Middle frontal gyrus (tissue), 1 donor: ENCODE data around the gene PLP2.

Experiments used
- DNase-seq: peaks from one replicate; pipeline ENCODE4 v3.0.0-alpha.2; 2015; ENCODE audit warnings: low spot score; ENCODE audit errors: extremely low spot score

Gene PLP2

DNA sequence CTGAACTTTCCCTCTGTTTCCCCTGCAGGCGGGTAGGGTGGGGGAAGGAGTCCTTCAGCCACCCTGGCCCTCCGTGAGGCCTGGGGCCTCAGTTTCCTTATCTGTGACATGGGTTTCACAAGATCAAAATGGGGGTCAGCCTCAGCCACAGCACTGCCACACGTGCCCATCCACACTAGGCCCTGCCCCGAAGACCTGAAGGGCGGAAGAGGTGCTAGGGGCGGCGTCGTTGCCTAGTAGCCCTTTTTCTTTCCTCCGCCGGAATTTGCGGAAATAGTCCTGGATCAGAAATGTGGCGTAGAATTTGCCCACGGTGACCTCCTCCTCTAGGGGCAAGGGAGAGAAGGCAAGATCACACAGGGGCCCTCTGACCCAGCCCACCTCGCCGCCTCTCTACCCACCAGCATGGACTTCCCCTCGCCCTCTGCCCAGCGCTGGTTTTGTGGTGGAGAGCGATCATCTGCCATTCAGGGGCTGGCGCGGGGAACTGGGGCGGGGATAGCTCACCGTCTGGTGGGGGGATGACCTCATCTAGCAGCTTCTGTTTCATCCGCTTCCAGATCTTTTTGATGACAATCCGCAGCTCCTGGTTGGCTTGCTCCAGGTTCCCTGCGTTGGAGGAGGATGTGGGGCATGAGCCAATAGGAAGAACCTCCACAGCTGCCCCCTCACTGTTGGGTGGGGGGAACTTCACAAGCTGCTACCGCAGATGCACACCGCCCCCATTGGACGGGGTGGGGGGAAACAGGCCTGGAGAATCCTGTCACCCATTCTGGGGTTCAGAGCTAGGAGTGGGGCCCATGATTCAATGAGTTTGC, 37.9 kb downstream of the PLP2 start:
- no peak for DNase-seq

DNA sequence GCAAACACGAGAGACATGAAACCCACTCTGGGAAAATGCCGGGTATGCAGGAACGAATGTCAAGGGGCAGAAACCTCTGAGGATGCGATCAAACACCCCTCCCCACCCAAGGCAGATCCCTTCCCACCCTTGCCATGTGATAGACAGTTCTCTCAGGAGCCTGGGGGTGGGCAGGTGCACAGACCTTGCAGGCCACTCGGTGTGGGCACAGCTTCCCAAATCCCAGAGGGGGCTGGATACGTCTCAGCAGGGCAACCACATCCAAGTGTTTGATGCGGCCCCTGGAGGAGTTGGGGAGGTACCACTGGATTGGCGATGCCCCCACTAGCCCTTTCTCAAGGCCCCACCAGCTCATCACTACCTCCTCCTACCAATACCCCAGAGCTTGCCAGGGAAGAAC, 38.7 kb downstream of the PLP2 start:
- no peak for DNase-seq

DNA sequence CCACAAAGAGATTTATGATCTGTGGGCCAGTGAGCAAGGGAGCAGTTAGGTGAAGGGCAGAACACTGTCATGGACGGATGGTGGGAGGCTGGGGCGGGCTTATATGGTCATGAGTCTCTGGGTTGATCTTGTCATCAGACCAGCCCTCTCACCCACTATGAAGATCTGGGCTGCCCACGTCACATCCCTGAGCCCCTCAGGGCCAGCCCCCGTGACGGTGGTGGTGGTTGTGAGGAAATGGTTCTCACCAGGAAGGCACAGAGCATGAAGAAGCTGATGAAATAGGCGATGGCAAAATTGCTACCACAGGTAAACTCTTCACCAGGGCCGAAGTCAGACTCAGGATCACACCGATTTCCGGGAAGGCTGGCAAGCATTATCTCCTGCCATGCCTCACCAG, 39.4 kb downstream of the PLP2 start:
- no peak for DNase-seq

DNA sequence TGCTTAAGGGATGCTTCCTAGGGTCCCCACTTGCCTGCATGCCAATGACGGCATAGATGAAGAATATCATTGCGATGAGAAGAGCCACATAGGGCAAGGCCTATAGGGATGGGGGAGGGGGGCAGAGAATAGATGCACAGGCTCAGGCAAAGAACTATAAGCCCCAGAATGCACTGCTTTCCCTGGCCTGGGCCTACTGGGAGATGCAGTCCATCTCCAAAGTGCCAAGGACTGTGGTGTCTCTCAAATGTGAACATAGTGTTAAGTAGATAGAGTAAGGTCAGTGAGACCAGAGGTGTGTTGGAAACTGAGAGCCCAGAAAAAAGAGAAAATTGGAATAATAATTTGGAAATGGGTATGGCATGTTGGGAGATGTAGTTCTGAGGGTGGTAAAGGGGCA, 40.5 kb downstream of the PLP2 start:
- DNase-seq = no peak

DNA sequence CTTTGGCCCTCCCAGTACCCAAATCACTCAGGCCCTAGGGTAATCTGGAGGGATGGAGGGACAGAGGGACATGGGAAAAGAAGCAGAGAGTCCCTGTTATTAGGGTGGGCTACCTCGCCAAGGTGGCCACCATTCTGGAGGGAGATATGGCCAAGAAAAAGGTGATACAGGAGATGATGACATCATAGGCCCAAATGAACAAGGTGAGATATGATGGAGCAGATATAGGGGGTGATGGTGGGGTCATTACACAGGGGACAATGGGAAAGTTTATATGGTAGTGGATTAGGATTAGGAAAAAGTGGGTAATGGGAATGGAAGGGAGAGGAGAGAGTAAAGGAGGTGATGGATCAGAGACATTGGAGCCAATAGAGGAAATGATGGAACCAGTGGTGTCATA, 41.2 kb downstream of the PLP2 start:
- DNase-seq = no peak

DNA sequence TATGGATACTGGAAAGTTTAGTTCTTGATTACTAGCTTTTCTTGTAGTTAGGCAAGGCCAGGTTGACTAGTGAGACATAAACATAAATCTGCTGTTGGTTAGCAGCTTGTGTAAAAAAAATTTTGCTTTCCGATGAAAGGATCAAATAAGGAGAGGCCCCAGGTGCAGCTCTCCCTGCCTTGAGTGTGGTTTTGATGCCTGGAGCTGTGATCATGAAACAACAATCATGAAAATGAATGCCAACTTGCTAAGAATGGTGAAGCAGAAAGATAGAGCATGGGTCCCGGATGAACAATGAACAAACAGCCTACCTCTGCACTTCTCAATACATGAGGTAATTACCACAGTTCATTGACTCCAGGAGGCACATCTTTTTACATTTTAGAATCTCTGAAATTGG, 42.7 kb downstream of the PLP2 start:
- no peak for DNase-seq

DNA sequence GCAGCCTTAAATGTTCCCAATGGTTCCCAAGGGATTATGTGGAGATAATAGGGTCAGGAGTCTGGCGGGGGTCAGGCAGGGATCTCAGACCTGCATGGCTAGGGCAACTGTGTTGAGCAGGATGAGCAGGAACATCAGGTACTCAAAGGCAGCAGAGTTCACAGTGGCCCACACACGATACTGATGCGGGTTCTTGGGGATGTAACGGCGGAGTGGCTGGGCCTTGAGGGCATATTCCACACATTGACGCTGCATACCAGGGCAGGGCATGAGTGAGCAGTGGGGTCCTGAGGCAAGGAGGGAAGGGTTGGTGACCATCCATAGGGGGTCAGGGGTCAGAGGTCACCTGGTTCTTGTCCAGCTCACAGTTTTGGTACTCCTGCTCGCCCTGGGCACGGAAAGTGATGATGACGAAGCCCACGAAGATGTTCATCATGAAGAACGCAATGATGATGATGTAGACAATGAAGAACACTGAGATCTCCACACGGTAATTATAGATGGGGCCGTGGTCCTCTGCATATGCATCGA, 43.4 kb downstream of the PLP2 start:
- DNase-seq = no peak

DNA sequence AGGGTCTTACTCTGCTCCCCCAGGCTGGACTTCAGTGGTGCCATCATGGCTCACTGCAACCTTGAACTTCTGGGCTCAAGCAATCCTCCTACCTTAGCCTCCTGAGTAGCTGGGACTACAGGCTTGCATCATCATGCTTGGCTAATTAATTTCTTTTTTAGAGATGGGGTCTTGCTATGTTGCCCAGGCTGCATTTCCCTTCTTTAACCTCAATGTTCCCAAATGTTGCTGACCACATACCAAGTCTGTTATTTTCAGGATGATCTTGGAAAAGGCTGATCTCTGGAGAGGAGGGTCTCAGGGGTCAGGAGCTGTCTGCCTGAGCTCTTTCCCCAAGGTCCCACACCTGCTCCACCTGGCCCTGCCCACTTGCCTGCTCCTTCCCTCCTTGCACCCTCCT, 48.4 kb downstream of the PLP2 start:
- DNase-seq = no peak

DNA sequence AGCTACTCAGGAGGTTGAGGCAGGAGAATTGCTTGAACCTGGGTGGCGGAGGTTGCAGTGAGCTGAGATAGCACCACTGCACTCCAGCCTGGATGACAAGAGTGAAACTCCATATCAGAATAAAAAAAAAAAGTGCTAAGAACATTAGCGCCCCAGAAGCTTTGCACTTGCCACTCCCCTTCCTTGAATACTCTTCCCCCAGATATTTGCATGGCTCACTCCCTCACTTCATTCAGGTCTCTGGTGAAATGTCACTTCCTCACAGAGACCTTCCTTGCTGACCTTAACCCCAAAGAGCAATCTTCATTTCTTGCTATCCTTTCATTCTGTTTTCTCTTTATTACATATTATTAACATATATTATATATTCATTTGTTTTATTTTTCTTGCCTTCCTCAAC, 50.2 kb downstream of the PLP2 start:
- DNase-seq = no peak
